K562 (cell line): ENCODE measurements around the gene ACSS1. TPM values are rescaled to one million over a fixed set of nuclear protein-coding genes. Genes with fewer than 3 reads are reported as not detected.

Source experiments
- ATAC-seq: fragments of 200-7000 bp; cut with Tn5 transposase; 3 replicates; pipeline ENCODE4 v1.9.1; 2020; ENCODE audit warnings: moderate library complexity
- BruUV-seq: library from RNA; stranded (reverse); fragments of 400-500 nt; replicated peaks from 2 replicates; lab custom pipeline; 2021; lab: Mats Ljungman, UMichigan
- CTCF ChIA-PET: fragments of 300-600 bp; formaldehyde crosslinking; extraction: SDS; loops from one replicate; lab custom pipeline; 2021; ENCODE audit warnings: low intra/inter-chr PET ratio; lab: Yijun Ruan, JAX
- POLR2A ChIA-PET: fragments of 300-600, 350-650 bp; sonication (Branson Sonifier 250); formaldehyde crosslinking; extraction: SDS; loops from one replicate; lab custom pipeline; 2021; ENCODE audit warnings: antibody characterized with exemption, inconsistent platforms; lab: Yijun Ruan, JAX
- DNase-seq, 4 experiments: peaks; one replicate each; pipeline versions ENCODE4 v3.0.0 to v3.0.0-alpha.2; 2011 to 2018; ENCODE audit warnings: low spot score in 3 of 4, mixed read lengths in 3 of 4; ENCODE audit errors: extremely low read depth in 1 of 4
- FAIRE-seq: peaks from 2 replicates; lab custom pipeline; 2011; peaks lifted over from hg19 to GRCh38; lab: Jason Lieb, UNC
- H2AFZ ChIP-seq: 2 replicates; pipeline ENCODE4 v1.6.0; 2011; ENCODE audit warnings: low read depth, low read length, control low read depth, inconsistent platforms
- H3K27ac ChIP-seq: fragments of 200-600 bp; 3 replicates; pipeline ENCODE4 v1.8.0; 2011; ENCODE audit warnings: low read depth, mild to moderate bottlenecking, control low read depth, inconsistent platforms, low read length, moderate library complexity, mixed read lengths; ENCODE audit errors: extremely low read depth
- H3K27me3 ChIP-seq, 2 experiments: fragments of 300-600 bp in 1 of 2; 2 replicates in 1 of 2; 3 replicates in 1 of 2; pipeline versions ENCODE4 v1.6.0 to v1.8.0; 2011; ENCODE audit warnings: inconsistent platforms in 2 of 2, low read length in 2 of 2, mild to moderate bottlenecking in 1 of 2, mixed read lengths in 1 of 2, moderate library complexity in 1 of 2; ENCODE audit not compliant: control insufficient read depth in 2 of 2, insufficient read depth in 2 of 2
- H3K36me3 ChIP-seq: fragments of 300-600 bp; 3 replicates; pipeline ENCODE4 v1.8.0; 2011; ENCODE audit warnings: mild to moderate bottlenecking, low read length, inconsistent platforms; ENCODE audit not compliant: control insufficient read depth, insufficient read depth
- H3K4me1 ChIP-seq, 2 experiments: fragments of 200-600 bp in 1 of 2; replicated peaks in 1 of 2; 2 replicates in 1 of 2; 3 replicates in 1 of 2; pipeline versions ENCODE4 v1.5.1 to v1.8.0; 2011; ENCODE audit warnings: inconsistent platforms in 2 of 2, low read length in 2 of 2, mild to moderate bottlenecking in 1 of 2, mixed read lengths in 1 of 2, moderate library complexity in 1 of 2; ENCODE audit not compliant: control insufficient read depth in 2 of 2, insufficient read depth in 2 of 2
- H3K4me2 ChIP-seq: 2 replicates; pipeline ENCODE4 v1.6.1; 2011; ENCODE audit warnings: low read length, control low read depth, inconsistent platforms, mixed read lengths; ENCODE audit not compliant: insufficient read depth
- H3K4me3 ChIP-seq: fragments of 200-600 bp; sonication (generic), shearing (Covaris generic); 2 replicates; pipeline ENCODE4 v1.5.1; 2016; ENCODE audit warnings: control low read depth, inconsistent platforms
- H3K79me2 ChIP-seq: fragments of 200-600 bp; 3 replicates; pipeline ENCODE4 v1.8.0; 2011; ENCODE audit warnings: low read length, inconsistent platforms; ENCODE audit not compliant: control insufficient read depth, insufficient read depth
- H3K9ac ChIP-seq, 2 experiments: 2 replicates each; pipeline versions ENCODE4 v1.6.0 to v1.6.1; 2011; ENCODE audit warnings: low read depth in 2 of 2, low read length in 2 of 2, control low read depth in 1 of 2, inconsistent platforms in 1 of 2, mild to moderate bottlenecking in 1 of 2, mixed read lengths in 1 of 2; ENCODE audit not compliant: insufficient read depth in 1 of 2
- H3K9me1 ChIP-seq: one replicate; pipeline ENCODE4 v1.6.0; 2011; ENCODE audit warnings: inconsistent platforms, mild to moderate bottlenecking, low read length, moderate library complexity; ENCODE audit not compliant: control insufficient read depth, insufficient read depth
- H3K9me3 ChIP-seq: replicated peaks from 2 replicates; pipeline ENCODE4 v1.5.1; 2011; ENCODE audit warnings: low read depth, low read length, inconsistent platforms; ENCODE audit not compliant: control insufficient read depth, insufficient read depth
- H4K20me1 ChIP-seq: replicated peaks from 2 replicates; pipeline ENCODE4 v1.6.1; 2011; ENCODE audit warnings: low read length, inconsistent platforms, mixed read lengths; ENCODE audit not compliant: control insufficient read depth, insufficient read depth
- GABPB2 ChIP-seq: fragments of 250-450 bp; sonication (Bioruptor Pico); conservative IDR thresholded peaks from 2 replicates; pipeline ENCODE4 v1.5.1; 2021; ENCODE audit warnings: mild to moderate bottlenecking
- MYC ChIP-seq, 2 experiments: fragments of 250-450 bp in 1 of 2; sonication (Bioruptor Pico) in 1 of 2; IDR thresholded peaks; 2 replicates each; pipeline versions ENCODE4 v1.5.1 to v1.6.1; 2012 to 2021; ENCODE audit warnings: low read depth in 2 of 2, borderline replicate concordance in 1 of 2, improper control_type of control experiment in 1 of 2, low read length in 1 of 2, mild to moderate bottlenecking in 1 of 2, moderate library complexity in 1 of 2
- U2AF2 ChIP-seq: fragments of 200-400 bp; formaldehyde crosslinking; optimal IDR thresholded peaks from 2 replicates; pipeline ENCODE3; 2017; ENCODE audit warnings: low read depth, mild to moderate bottlenecking, low read length
- WGBS: fragments of 100-300 bp; shearing (Covaris generic); methylation state at CpG from one replicate; pipeline ENCODE4 v1.1.6; 2016; ENCODE audit warnings: low coverage, mixed read lengths; ENCODE audit not compliant: insufficient coverage; ENCODE audit errors: missing lambda C conversion rate; 5-methylcytosine and 5-hydroxymethylcytosine counted together
- in situ Hi-C: fragments of 300-500 bp; cut with MboI; formaldehyde crosslinking; loops from 4 replicates; pipeline ENCODE4 v1.15.0; 2018; ENCODE audit warnings: inconsistent platforms, mixed read lengths
- intact Hi-C: fragments of 100-400 bp; cut with micrococcal nuclease; formaldehyde crosslinking; loops from 2 replicates; pipeline ENCODE4 v1.14.2; 2022
- polyA plus RNA-seq, 8 experiments: library from polyadenylated mRNA; depleted of rRNA in 4 of 8; stranded (reverse) in 5 of 8; unstranded in 3 of 8; fragments of >200 nt; fragmentation: Nextera tagmentation in 2 of 8; fragmentation: Illumina TruSeq in 1 of 8; extraction: Ambion mirVana in 2 of 8; extraction: Trizol in 1 of 8; gene quantifications; 2 replicates each; pipeline versions ENCODE4 v1.2.1 to v1.2.3, GENCODE V29; 2011 to 2014; ENCODE audit warnings: inconsistent platforms in 1 of 8, missing spikeins in 1 of 8
- total RNA-seq, 7 experiments: library from RNA; depleted of rRNA in 6 of 7; stranded (reverse); fragments of >200 nt in 6 of 7; fragmentation: Illumina TruSeq in 2 of 7; extraction: Trizol in 2 of 7; gene quantifications; 2 replicates each; pipeline versions ENCODE4 v1.2.1 to v1.2.3, GENCODE V29; 2011 to 2021; ENCODE audit warnings: low replicate concordance in 1 of 7
- TF ChIP-seq, protein P1 (sequence below), 2 experiments: fragments of 450-650 bp in 1 of 2; sonication (generic) in 1 of 2; formaldehyde crosslinking; conservative IDR thresholded peaks; 2 replicates each; pipeline versions ENCODE4 v1.4.0 to v1.8.1; 2020 to 2022; ENCODE audit warnings: mild to moderate bottlenecking in 1 of 2, missing genetic modification reagents in 1 of 2
- TF ChIP-seq, protein P2 (sequence below): sonication (generic); formaldehyde crosslinking; IDR thresholded peaks from 2 replicates; pipeline ENCODE4 v1.8.1; 2023; ENCODE audit warnings: mild to moderate bottlenecking, missing genetic modification reagents
- TF ChIP-seq, protein P3 (sequence below): fragments of 250-450 bp; sonication (Bioruptor Pico); IDR thresholded peaks from 2 replicates; pipeline ENCODE4 v1.8.0; 2022; ENCODE audit warnings: moderate library complexity, mild to moderate bottlenecking, inconsistent platforms

ACSS1 gene
- total and polyA plus RNA-seq, 9 of the 15 experiments (the other 6 are each of a cell fraction or from before 2014, with no cell fraction given), result 0.07 to 2.1 (median 0.27) TPM; not detected in 3

DNA sequence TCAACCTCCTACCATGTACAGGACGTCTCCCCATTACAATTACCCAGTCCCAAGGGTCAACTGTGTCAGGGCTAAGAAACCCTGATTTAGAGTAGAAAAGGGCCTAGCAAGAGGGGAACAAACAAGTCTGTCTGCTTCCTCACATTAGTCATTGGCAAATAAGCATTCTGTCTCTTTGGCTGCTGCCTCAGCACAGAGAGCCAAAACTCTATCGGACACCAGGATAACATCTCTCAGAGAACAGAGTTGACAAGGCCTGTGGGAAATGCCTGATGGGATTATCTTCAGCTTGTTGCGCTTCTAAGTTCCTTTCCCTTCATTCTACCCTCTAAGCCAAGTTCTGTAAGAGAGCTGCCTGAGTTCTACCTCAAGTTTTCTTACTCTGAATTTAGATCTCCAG is 43.0 kb upstream of the ACSS1 start (continued):
- TF ChIP-seq U2AF2, result no peak

DNA sequence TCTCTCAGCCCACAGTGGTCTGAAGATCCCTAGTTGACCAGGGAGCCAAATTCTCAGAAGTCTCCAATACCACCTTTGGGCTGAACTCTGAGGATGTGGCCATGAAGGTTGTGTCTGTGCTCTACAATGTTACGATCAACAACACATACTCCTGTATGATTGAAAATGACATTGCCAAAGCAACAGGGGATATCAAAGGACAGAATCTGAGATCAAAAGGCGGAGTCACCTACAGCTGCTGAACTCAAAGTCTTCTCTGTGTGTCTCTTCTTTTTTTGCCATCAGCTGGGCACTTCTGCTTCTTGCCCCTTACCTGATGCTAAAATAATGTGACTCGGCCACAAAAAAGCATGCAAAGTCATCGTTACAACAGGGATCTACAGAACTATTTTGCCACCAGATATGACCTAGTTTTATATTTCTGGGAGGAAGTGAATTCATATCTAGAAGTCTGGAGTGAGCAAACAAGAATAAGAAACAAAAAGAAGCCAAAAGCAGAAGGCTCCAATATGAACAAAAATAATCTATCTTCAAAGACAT is 41.7 kb upstream of the ACSS1 start:
- WGBS, result 3% methylated on average over 4 of the region's 4 CpGs

More for the DNA sequence above, 41.7 kb upstream of the ACSS1 start:
- no peak for ATAC-seq
- Histone ChIP-seq H3K9ac (no peak overlapping the region), H3K27me3 (no peaks in the 10 kb centered on the region), H3K36me3 (no peaks in the 10 kb centered on the region), H3K4me3 (no peak overlapping the region), H3K9me3 (no peaks in the 10 kb centered on the region), H2AFZ (no peak overlapping the region), H4K20me1 (no peaks in the 10 kb centered on the region; the same call in 1 of the 2 replicates), H3K27ac (no peak overlapping the region), H3K4me2 (no peak overlapping the region), H3K4me1 (no peaks in the 10 kb centered on the region), H3K79me2 (no peaks in the 10 kb centered on the region), H3K9me1 (no peaks in the 10 kb centered on the region)
- ChIA-PET POLR2A (no interaction called here), CTCF (no interaction called here)
- BruUV-seq, result no TSS peak
- no peak for FAIRE-seq
- intact Hi-C loops, result no loop called here
- in situ Hi-C loops, result no loop called here
- no peak for TF ChIP-seq MYC (IDR thresholded peaks at IDR 0.05; ENCODE audit: low read depth, low read length)
- no peak for TF ChIP-seq MYC (CRISPR knock-in tag; IDR thresholded peaks at IDR 0.05; ENCODE audit: borderline replicate concordance, low read depth)
- TF ChIP-seq, protein P1, sequence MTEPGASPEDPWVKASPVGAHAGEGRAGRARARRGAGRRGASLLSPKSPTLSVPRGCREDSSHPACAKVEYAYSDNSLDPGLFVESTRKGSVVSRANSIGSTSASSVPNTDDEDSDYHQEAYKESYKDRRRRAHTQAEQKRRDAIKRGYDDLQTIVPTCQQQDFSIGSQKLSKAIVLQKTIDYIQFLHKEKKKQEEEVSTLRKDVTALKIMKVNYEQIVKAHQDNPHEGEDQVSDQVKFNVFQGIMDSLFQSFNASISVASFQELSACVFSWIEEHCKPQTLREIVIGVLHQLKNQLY (CRISPR knock-in tag; conservative IDR thresholded peaks at IDR 0.05), result no peak
- TF ChIP-seq GABPB2 (CRISPR knock-in tag), result no peak
- TF ChIP-seq, protein P2, sequence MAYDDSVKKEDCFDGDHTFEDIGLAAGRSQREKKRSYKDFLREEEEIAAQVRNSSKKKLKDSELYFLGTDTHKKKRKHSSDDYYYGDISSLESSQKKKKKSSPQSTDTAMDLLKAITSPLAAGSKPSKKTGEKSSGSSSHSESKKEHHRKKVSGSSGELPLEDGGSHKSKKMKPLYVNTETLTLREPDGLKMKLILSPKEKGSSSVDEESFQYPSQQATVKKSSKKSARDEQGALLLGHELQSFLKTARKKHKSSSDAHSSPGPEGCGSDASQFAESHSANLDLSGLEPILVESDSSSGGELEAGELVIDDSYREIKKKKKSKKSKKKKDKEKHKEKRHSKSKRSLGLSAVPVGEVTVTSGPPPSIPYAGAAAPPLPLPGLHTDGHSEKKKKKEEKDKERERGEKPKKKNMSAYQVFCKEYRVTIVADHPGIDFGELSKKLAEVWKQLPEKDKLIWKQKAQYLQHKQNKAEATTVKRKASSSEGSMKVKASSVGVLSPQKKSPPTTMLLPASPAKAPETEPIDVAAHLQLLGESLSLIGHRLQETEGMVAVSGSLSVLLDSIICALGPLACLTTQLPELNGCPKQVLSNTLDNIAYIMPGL (CRISPR knock-in tag), result no peak
- TF ChIP-seq, protein P3, sequence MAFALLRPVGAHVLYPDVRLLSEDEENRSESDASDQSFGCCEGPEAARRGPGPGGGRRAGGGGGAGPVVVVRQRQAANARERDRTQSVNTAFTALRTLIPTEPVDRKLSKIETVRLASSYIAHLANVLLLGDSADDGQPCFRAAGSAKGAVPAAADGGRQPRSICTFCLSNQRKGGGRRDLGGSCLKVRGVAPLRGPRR (CRISPR knock-in tag), result no peak
- DNase-seq, result no peak
